ENCODE data around the gene KYAT1. TPM values are rescaled to one million over a fixed set of nuclear protein-coding genes. Genes with fewer than 3 reads are reported as not detected.

Gene KYAT1
- polyA plus RNA-seq, 1 donor, result 6.5 TPM

GRCh38 chr9:128840524-128840923 lies 41.2 kb downstream of the KYAT1 start:
- Histone ChIP-seq H3K27ac (ENCODE audit: low read length) (no peak overlapping the region), H3K4me1 (ENCODE audit: control insufficient read depth, insufficient read depth, low read length) (peaks cover 14% of the 10 kb centered on the region), H3K27me3 (ENCODE audit: control insufficient read depth, insufficient read depth, low read length) (no peaks in the 10 kb centered on the region), H3K9me3 (ENCODE audit: control insufficient read depth, low read depth, low read length) (no peaks in the 10 kb centered on the region), H3K36me3 (ENCODE audit: control insufficient read depth, insufficient read depth, low read length) (peaks cover 5% of the 10 kb centered on the region), H3K4me3 (ENCODE audit: low read length) (no peak overlapping the region)
- DNase-seq, result no peak
- 100% methylated on average over 1 of the region's 1 CpG for WGBS (ENCODE audit: insufficient coverage, low lambda C conversion rate)

DNA sequence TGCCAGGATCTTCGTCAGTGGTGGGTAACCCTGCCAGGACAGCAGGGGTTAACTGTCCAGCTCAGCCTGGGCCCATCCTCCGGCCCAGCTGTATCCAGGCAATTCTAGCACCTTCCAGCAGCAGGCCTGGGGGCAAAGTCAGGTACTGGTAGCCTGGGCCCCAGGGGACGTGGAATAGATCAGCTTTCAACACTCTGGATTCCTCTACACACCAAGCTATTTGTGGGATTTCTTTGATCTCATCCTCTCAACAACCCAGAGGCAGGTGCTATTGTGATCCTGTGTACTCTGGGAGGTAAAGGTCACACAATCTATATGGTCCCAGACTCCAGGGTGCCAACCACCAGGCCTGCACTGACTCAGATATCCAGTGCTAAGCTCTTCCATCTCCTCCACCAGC lies 43.4 kb downstream of the KYAT1 start:
- Histone ChIP-seq H3K4me3 (ENCODE audit: low read length) (no peak overlapping the region), H3K36me3 (ENCODE audit: control insufficient read depth, insufficient read depth, low read length) (peaks cover 8% of the 10 kb centered on the region), H3K9me3 (ENCODE audit: control insufficient read depth, low read depth, low read length) (no peaks in the 10 kb centered on the region), H3K27me3 (ENCODE audit: control insufficient read depth, insufficient read depth, low read length) (no peaks in the 10 kb centered on the region), H3K27ac (ENCODE audit: low read length) (peak overlapping the region; percentile 68), H3K4me1 (ENCODE audit: control insufficient read depth, insufficient read depth, low read length) (peaks cover 14% of the 10 kb centered on the region)
- WGBS (ENCODE audit: insufficient coverage, low lambda C conversion rate), result no CpG with 5 or more reads among the region's 3 CpGs
- peak; percentile 61 to 81 for DNase-seq

DNA sequence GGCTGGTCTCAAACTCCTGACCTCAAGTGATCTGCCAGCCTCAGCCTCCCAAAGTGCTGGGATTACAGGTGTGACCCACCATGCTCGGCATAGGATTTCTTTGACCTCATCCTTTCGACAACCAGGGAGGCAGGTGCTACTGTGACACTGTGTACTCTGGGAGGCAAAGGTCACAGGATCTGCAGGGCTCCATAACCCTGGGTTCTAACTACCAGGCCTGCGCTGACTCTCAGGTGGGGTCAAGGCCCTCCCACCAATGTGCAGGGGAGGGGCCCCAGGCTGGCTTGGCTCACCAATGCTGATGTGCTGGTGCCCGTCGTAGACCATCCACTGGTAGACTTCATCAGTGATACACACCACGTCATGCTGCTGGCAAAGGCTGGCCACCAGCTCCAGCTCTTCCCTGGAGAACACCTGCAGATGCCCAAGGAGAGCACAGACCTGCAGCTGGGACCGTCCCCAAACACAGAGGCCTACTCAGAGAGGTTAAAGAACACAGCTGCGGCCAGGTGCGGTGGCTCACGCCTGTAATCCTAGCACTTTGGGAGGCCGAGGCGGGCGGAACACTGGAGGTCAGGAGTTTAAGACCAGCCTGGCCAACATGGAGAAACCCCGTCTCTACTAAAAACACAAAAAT lies 45.1 kb downstream of the KYAT1 start:
- peaks cover 14% of the 10 kb centered on the region for H3K4me1 ChIP-seq (ENCODE audit: control insufficient read depth, insufficient read depth, low read length)
- H3K36me3 ChIP-seq (ENCODE audit: control insufficient read depth, insufficient read depth, low read length), result peaks cover 6% of the 10 kb centered on the region
- H3K27me3 ChIP-seq (ENCODE audit: control insufficient read depth, insufficient read depth, low read length), result no peaks in the 10 kb centered on the region
- H3K27ac ChIP-seq (ENCODE audit: low read length), result no peak overlapping the region
- no peak for DNase-seq
- H3K4me3 ChIP-seq (ENCODE audit: low read length), result no peak overlapping the region
- no CpG with 5 or more reads among the region's 14 CpGs for WGBS (ENCODE audit: insufficient coverage, low lambda C conversion rate)
- H3K9me3 ChIP-seq (ENCODE audit: control insufficient read depth, low read depth, low read length), result no peaks in the 10 kb centered on the region

DNA sequence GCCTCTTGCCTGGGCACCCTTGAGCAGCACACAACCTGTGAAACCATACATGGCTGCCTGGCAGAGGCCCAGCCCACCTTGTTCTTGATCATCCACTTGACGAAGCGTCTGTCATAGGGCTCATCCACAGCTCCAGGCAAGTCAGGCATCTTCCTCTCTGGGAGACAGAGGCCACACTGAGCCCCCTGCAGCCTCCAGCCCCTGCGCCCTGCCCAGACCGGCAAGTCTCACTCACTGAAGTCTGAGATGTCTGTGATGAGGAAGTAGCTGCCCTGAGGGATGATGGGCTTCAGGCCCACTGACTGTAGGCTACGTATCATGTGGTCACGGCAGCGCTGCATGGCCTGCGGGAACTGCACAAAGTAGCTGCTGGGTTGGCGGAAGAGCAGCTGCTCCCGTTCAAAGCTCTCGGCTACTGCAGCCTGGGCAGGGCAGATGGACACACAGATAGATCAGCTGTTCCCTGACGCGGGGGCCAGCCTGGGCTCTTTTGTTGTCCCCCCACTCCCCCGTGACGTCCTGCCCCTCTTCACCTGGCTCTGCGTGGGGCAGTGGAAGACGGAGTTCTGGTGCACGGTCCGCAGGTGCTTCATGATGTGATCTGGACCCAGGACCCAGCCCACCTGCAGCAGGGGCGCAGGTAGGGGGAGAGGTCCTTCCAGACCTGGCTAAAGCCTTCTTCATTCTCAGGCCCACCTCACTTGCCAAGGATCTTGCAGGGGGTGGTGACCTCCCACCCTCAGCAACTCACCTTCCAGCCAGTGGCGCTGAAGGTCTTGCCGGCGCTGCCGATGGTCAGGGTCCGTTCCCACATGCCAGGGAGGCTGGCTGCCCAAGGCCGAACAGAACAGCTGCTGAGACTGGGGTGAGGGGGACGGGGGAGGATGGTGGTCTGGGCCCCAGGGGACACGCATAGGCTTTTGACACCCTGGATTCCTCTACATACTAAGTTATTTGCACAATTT lies 46.2 kb downstream of the KYAT1 start:
- H3K4me1 ChIP-seq (ENCODE audit: control insufficient read depth, insufficient read depth, low read length), result peaks cover 14% of the 10 kb centered on the region
- no peaks in the 10 kb centered on the region for H3K9me3 ChIP-seq (ENCODE audit: control insufficient read depth, low read depth, low read length)
- H3K4me3 ChIP-seq (ENCODE audit: low read length), result no peak overlapping the region
- DNase-seq, result no peak
- no peak overlapping the region for H3K27ac ChIP-seq (ENCODE audit: low read length)
- no peaks in the 10 kb centered on the region for H3K27me3 ChIP-seq (ENCODE audit: control insufficient read depth, insufficient read depth, low read length)
- WGBS (ENCODE audit: insufficient coverage, low lambda C conversion rate), result 100% methylated on average over 1 of the region's 28 CpGs
- H3K36me3 ChIP-seq (ENCODE audit: control insufficient read depth, insufficient read depth, low read length), result peaks cover 6% of the 10 kb centered on the region

GRCh38 chr9:128833696-128834095 lies 48.1 kb downstream of the KYAT1 start:
- Histone ChIP-seq H3K9me3 (ENCODE audit: control insufficient read depth, low read depth, low read length) (no peaks in the 10 kb centered on the region), H3K27me3 (ENCODE audit: control insufficient read depth, insufficient read depth, low read length) (no peaks in the 10 kb centered on the region), H3K27ac (ENCODE audit: low read length) (no peak overlapping the region), H3K4me1 (ENCODE audit: control insufficient read depth, insufficient read depth, low read length) (peaks cover 20% of the 10 kb centered on the region), H3K36me3 (ENCODE audit: control insufficient read depth, insufficient read depth, low read length) (peaks cover 6% of the 10 kb centered on the region), H3K4me3 (ENCODE audit: low read length) (no peak overlapping the region)
- no CpG with 5 or more reads among the region's 10 CpGs for WGBS (ENCODE audit: insufficient coverage, low lambda C conversion rate)
- no peak for DNase-seq

DNA sequence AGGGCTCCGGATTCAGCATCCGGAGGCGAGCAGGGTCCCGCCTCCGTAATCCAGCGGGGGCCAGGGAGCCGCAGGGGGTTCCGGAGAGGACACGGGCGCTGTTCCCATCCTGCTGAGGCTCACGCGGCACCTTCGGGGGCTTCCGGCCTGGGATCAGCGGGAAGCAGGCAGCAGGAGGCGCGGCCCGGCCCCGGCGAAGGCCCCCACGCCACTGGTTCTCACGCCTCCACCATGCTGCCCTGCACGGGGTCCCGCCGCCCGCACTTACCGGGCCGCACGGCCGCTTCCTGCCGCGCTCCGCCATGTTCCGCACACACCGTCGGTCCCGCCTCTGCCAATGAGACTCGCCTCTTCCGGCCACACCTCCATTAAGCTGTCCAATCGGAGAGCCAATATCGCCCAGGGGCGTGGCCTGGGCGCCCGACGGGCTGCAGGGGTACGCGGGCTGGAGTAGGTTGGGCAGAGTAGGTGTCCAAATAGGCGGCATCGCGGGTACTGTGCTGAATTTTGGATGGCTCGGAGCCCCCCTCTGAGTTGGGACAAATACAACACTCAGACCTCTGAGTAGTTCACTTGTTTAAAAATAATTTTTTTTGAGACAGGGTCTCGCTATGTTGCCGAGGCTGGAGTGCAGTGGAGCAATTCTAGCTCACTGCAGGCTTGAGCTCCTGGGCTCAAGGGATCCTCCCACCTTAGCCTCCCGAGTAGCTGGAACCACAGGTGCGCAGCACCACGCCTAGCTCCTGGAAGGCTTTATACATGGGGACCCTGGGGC lies 52.1 kb downstream of the KYAT1 start, which contains the start of gene SPOUT1:
Gene SPOUT1, minus strand, starts transcription at position 318 of the 775 bp plus-strand sequence. Its CDS starts 14 bp downstream, at position 304.
- Histone ChIP-seq H3K27ac (ENCODE audit: low read length) (no peak within 1 kb of the TSS), H3K27me3 (ENCODE audit: control insufficient read depth, insufficient read depth, low read length) (no peaks in the 10 kb centered on the region), H3K4me3 (ENCODE audit: low read length) (peak within 1 kb of the TSS; percentile 78), H3K9me3 (ENCODE audit: control insufficient read depth, low read depth, low read length) (no peaks in the 10 kb centered on the region), H3K4me1 (ENCODE audit: control insufficient read depth, insufficient read depth, low read length) (peaks cover 12% of the 10 kb centered on the region), H3K36me3 (ENCODE audit: control insufficient read depth, insufficient read depth, low read length) (peaks cover 20% of the 10 kb centered on the region)
- DNase-seq, result peak; percentile 90 to 94
- WGBS (ENCODE audit: insufficient coverage, low lambda C conversion rate), result no CpG with 5 or more reads among the region's 56 CpGs

GRCh38 chr9:128828719-128829452 lies 52.9 kb downstream of the KYAT1 start:
- H3K4me3 ChIP-seq (ENCODE audit: low read length), result peak overlapping the region; percentile 78
- H3K36me3 ChIP-seq (ENCODE audit: control insufficient read depth, insufficient read depth, low read length), result peaks cover 28% of the 10 kb centered on the region
- DNase-seq, result no peak
- 100% methylated on average over 3 of the region's 18 CpGs for WGBS (ENCODE audit: insufficient coverage, low lambda C conversion rate)
- H3K9me3 ChIP-seq (ENCODE audit: control insufficient read depth, low read depth, low read length), result no peaks in the 10 kb centered on the region
- peaks cover 12% of the 10 kb centered on the region for H3K4me1 ChIP-seq (ENCODE audit: control insufficient read depth, insufficient read depth, low read length)
- no peak overlapping the region for H3K27ac ChIP-seq (ENCODE audit: low read length)
- no peaks in the 10 kb centered on the region for H3K27me3 ChIP-seq (ENCODE audit: control insufficient read depth, insufficient read depth, low read length)

DNA sequence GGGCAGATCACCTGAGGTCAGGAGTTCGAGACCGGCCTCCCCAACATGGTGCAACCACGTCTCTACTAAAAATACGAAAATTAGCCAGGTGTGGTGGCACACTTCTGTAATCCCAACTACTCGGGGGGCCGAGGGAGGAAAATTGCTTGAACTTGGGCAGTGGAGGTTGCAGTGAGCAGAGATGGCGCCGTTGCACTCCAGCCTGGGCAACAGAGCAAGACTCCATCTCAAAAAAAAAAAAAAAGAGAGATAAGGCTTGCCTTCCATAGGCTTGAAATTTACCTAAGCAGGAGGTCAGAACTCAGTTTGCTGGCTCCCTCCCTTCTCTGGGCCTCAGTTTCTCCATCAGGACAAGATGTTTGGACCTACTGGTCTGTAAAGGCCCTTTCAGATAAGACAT lies 53.5 kb downstream of the KYAT1 start:
- Histone ChIP-seq H3K36me3 (ENCODE audit: control insufficient read depth, insufficient read depth, low read length) (peaks cover 34% of the 10 kb centered on the region), H3K27ac (ENCODE audit: low read length) (no peak overlapping the region), H3K27me3 (ENCODE audit: control insufficient read depth, insufficient read depth, low read length) (no peaks in the 10 kb centered on the region), H3K9me3 (ENCODE audit: control insufficient read depth, low read depth, low read length) (no peaks in the 10 kb centered on the region), H3K4me3 (ENCODE audit: low read length) (peak overlapping the region; percentile 78), H3K4me1 (ENCODE audit: control insufficient read depth, insufficient read depth, low read length) (peaks cover 12% of the 10 kb centered on the region)
- WGBS (ENCODE audit: insufficient coverage, low lambda C conversion rate), result no CpG with 5 or more reads among the region's 8 CpGs
- no peak for DNase-seq

DNA sequence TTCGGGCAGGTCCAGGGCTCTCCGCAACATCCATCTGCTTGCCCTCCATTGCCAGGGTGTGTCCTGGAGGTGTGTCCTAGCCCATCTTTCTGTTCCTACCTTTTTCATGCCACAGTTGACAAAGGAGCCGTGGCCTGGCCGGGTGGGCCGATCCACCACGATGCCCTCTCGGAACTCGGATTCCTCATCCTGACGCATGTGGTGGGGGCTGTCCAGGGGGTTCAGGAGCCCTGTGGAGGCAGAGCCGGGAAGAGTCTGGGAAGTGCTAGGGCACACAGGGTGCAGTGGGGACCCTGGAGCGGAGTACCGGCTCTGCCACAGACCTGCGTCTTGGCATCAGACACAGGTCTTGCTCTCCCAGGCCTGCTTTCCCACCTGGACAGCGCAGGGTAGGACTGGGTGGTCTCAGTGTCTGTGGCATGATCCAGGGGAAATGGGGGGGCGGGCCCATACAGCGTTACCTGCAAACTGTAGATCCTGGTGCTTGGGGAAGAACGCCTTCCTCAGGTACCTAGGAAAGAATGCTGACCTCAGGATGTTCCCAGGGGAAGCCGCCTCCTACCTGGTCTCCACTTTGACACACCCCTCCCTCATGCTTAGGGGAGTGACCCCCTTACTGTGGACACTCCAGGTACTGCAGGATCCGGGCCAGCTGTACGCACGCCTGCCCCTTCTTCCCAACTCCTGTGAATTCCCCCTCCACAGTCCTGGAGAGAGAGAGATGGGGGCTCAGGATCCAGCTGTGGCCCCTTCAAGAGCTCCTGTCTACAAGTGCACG lies 55.6 kb downstream of the KYAT1 start:
- no CpG with 5 or more reads among the region's 22 CpGs for WGBS (ENCODE audit: insufficient coverage, low lambda C conversion rate)

More for the DNA sequence above, 55.6 kb downstream of the KYAT1 start:
- H3K27ac ChIP-seq (ENCODE audit: low read length), result no peak overlapping the region
- H3K9me3 ChIP-seq (ENCODE audit: control insufficient read depth, low read depth, low read length), result no peaks in the 10 kb centered on the region
- no peak overlapping the region for H3K4me3 ChIP-seq (ENCODE audit: low read length)
- no peak for DNase-seq
- H3K27me3 ChIP-seq (ENCODE audit: control insufficient read depth, insufficient read depth, low read length), result no peaks in the 10 kb centered on the region
- H3K4me1 ChIP-seq (ENCODE audit: control insufficient read depth, insufficient read depth, low read length), result peaks cover 12% of the 10 kb centered on the region
- peaks cover 54% of the 10 kb centered on the region for H3K36me3 ChIP-seq (ENCODE audit: control insufficient read depth, insufficient read depth, low read length)
